Mucosa of rectum (tissue), 2 donors: Measurements from ENCODE around the gene VARS2.

ENCODE experiments used
- H3K27ac ChIP-seq, 2 donors: one replicate each; pipeline ENCODE4 v1.7.0; 2013; ENCODE audit warnings: inconsistent platforms in 2 of 2, low read depth in 2 of 2, low read length in 2 of 2
- H3K27me3 ChIP-seq, 2 donors: one replicate each; pipeline ENCODE4 v1.7.0; 2013; ENCODE audit warnings: low read length in 2 of 2; ENCODE audit not compliant: control insufficient read depth in 2 of 2, insufficient read depth in 2 of 2
- H3K36me3 ChIP-seq, 2 donors: one replicate each; pipeline ENCODE4 v1.7.0; 2013; ENCODE audit warnings: low read length in 2 of 2; ENCODE audit not compliant: control insufficient read depth in 2 of 2, insufficient read depth in 2 of 2
- H3K4me1 ChIP-seq, 2 donors: one replicate each; pipeline ENCODE4 v1.7.0; 2013; ENCODE audit warnings: low read length in 2 of 2, mild to moderate bottlenecking in 1 of 2; ENCODE audit not compliant: control insufficient read depth in 2 of 2, insufficient read depth in 2 of 2
- H3K4me3 ChIP-seq, 2 donors: one replicate each; pipeline ENCODE4 v1.7.0; 2013; ENCODE audit warnings: low read length in 2 of 2
- H3K9ac ChIP-seq, 2 donors: one replicate each; pipeline ENCODE4 v1.7.0; 2013; ENCODE audit warnings: low read length in 2 of 2, low read depth in 1 of 2, mild to moderate bottlenecking in 1 of 2
- H3K9me3 ChIP-seq, 2 donors: one replicate each; pipeline ENCODE4 v1.7.0; 2013; ENCODE audit warnings: low read length in 2 of 2; ENCODE audit not compliant: control insufficient read depth in 2 of 2
- donor health status: healthy.
- donor health status: Normal muscosa, but diverticular disease.

The VARS2 gene

DNA sequence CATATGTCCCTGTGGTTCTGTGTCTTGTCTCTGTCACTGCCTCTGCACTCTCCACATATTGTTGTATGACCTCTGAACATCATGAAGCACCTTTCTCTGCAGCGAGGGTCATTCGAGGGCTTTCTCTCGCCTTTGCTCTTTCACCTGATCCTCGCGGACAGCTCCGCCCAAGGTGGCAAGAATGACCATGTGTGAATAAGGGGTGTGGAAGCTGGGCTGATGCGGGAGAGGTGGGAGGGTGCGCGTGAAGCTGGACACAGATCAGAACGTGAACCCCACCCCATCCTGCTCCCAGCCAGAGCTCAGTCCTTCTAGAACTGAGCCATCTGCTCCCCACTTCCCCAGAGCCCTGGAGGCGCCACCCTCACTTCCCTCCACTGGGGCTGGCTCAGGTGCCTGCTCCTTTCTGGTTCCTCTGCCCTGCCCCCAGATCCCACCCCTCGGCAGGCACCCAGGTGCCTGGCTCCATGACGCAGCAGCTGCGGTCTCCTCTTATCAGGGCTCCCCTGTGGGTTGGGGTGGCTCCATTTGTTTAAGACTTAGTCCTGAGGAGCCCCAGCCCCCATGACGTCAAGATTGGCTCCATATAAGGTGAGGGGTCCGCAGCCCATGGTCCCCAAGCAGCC is 26.4 kb downstream of the VARS2 start, which contains the start of gene MUCL3:
Gene MUCL3, plus strand, starts transcription at position 613 of the 626 bp plus-strand sequence. CDS start 27 bp downstream, outside the sequence.
- Histone ChIP-seq H3K9me3 (no peaks in the 10 kb centered on the region), H3K27me3 (peaks cover 7 to 13% of the 10 kb centered on the region in 2 donors), H3K27ac (no peak within 1 kb of the TSS), H3K36me3 (no peaks in the 10 kb centered on the region), H3K4me3 (no peak within 1 kb of the TSS), H3K4me1 (peaks cover 3 to 6% of the 10 kb centered on the region in 2 donors), H3K9ac (no peak within 1 kb of the TSS)

DNA sequence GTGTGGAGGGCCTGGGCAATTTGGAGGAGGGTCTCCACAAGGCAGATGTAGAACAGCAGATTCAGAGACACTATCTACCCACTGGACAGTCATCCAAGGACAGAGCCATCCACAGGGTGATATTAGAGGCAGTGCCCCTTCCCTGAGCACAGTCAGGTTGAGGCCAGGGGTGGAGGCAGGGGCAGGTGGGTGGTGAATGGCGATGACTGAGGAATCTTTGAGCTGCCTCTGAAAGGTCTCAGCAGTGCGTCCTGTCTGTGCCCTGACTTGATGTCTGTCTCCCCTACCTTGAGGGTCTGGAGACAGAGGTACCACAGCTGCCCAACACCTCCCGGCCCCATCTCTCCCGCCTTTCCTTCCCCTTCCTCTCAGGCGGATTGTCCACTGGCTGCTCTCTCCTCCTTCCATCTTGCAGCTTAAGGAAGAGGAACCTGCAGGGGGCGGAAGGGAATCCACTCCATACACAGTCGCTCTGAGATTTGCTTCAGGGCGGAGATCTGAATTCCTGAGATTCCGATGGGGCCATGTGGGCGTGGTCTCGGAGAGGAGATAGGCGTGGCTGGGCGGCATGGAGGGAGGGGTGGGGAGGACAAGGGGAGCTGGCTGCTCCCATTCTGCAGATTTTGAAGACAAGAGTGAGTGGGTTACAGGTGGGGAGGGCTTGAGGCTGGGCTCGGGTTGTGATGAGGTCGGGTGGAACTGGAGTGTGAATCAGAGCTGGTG is 28.5 kb downstream of the VARS2 start:
- Histone ChIP-seq H3K27me3 (peaks cover 7 to 13% of the 10 kb centered on the region in 2 donors), H3K27ac (no peak overlapping the region), H3K36me3 (no peaks in the 10 kb centered on the region), H3K9ac (no peak overlapping the region), H3K4me1 (peaks cover 3 to 6% of the 10 kb centered on the region in 2 donors), H3K9me3 (no peaks in the 10 kb centered on the region), H3K4me3 (no peak overlapping the region)

DNA sequence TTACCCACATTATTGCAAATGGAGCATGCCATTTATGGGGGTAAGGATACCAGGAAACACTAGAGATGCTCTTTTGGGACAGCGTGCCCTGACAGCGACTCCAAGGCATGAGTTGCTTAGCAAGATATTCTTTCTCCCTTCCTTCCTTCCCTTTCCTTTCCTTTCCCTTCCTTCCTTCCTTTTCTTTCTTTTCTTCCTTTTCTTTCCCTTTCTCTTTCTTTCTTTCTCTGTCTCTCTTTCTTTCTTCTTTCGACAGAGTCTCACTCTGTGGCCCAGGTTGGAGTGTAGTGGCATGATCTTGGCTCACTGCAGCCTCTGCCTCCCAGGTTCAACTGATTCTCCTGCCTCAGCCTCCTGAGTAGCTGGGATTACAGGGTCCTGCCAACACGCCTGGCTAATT is 30.0 kb downstream of the VARS2 start:
- Histone ChIP-seq H3K27me3 (peaks cover 7 to 16% of the 10 kb centered on the region in 2 donors), H3K4me1 (peaks cover 3 to 6% of the 10 kb centered on the region in 2 donors), H3K9ac (no peak overlapping the region), H3K27ac (no peak overlapping the region), H3K9me3 (no peaks in the 10 kb centered on the region), H3K36me3 (no peaks in the 10 kb centered on the region), H3K4me3 (no peak overlapping the region)

DNA sequence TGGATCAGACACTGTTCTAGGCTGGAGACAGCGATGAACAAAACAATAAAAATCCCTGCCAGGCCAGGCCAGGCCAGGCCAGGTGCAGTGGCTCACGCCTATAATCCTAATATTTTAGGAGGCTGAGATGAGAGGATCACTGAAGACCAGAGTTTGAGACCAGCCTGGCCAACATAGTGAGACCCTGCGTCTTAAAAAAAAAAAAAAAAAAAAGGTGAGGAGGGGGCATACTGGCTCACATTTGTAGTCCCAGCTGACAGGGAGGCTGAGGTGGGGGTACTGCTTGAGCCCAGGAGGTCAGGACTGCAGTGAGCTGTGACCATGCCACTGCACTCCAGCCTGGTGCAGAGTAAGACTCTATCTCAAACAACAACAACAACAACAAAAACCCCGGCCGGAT is 31.2 kb downstream of the VARS2 start:
- H3K4me1 ChIP-seq, result peaks cover under 1 to 3% of the 10 kb centered on the region in 2 donors
- peaks cover 7 to 13% of the 10 kb centered on the region in 2 donors for H3K27me3 ChIP-seq
- no peak overlapping the region for H3K9ac ChIP-seq

DNA sequence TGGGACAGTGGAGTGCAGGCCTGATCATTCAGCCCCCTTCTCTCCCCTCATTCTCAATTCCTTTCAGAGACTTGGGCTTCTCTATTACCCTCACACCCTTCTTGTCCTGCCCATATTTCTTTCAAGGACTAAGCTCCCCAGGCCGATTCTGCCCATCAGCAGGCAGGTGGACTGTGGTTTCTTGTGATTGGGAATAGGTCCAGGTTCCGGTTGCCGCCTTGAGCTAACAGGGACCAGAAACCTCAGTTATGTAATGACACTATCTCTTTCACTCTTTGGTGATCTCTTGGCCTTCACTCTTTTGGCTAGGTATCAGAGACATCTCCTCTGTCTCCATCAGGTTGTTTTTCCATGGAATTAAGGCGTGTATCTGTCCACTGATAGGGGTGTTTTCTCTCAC is 33.2 kb downstream of the VARS2 start:
- Histone ChIP-seq H3K9me3 (no peaks in the 10 kb centered on the region), H3K4me1 (no peaks in the 10 kb centered on the region), H3K36me3 (no peaks in the 10 kb centered on the region), H3K27ac (no peak overlapping the region), H3K27me3 (peaks cover 10 to 14% of the 10 kb centered on the region in 2 donors), H3K4me3 (no peak overlapping the region), H3K9ac (no peak overlapping the region)

More for the DNA sequence above, 31.2 kb downstream of the VARS2 start:
- Histone ChIP-seq H3K9me3 (no peaks in the 10 kb centered on the region), H3K4me3 (no peak overlapping the region), H3K36me3 (no peaks in the 10 kb centered on the region), H3K27ac (no peak overlapping the region)

DNA sequence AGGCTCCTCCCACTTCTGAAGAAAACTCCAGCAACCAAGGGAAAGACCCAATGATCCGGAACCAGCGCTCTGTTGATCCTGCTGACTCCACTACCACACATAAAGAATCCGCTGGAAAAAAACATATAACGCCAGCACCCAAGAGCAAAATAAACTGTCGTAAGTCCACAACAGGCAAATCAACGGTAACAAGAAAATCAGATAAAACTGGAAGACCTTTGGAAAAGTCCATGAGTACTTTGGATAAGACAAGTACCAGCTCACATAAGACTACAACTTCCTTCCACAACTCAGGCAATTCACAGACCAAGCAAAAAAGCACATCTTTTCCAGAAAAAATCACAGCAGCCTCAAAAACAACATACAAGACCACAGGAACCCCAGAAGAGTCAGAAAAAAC is 34.8 kb downstream of the VARS2 start:
- no peak overlapping the region for H3K9ac ChIP-seq
- H3K27me3 ChIP-seq, result peaks cover 10% of the 10 kb centered on the region in 2 donors
- no peak overlapping the region for H3K27ac ChIP-seq
- H3K4me3 ChIP-seq, result no peak overlapping the region
- no peaks in the 10 kb centered on the region for H3K36me3 ChIP-seq
- H3K9me3 ChIP-seq, result no peaks in the 10 kb centered on the region
- H3K4me1 ChIP-seq, result no peaks in the 10 kb centered on the region

DNA sequence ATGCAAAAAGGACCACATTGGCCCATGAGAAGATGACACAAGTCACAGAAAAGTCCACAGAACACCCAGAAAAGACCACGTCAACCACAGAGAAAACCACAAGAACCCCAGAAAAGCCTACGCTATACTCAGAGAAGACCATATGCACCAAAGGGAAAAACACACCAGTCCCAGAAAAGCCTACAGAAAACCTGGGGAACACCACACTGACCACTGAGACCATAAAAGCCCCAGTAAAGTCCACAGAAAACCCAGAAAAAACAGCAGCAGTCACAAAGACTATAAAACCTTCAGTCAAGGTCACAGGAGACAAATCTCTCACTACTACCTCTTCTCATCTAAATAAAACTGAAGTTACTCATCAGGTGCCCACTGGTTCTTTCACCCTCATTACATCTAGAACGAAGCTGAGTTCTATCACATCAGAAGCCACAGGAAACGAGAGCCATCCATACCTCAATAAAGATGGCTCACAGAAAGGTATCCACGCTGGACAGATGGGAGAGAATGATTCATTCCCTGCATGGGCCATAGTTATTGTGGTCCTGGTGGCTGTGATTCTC is 38.0 kb downstream of the VARS2 start:
- Histone ChIP-seq H3K4me1 (peaks cover 3 to 6% of the 10 kb centered on the region in 2 donors), H3K9me3 (no peaks in the 10 kb centered on the region), H3K4me3 (no peak overlapping the region), H3K27ac (no peak overlapping the region), H3K27me3 (peaks cover 25 to 32% of the 10 kb centered on the region in 2 donors), H3K36me3 (no peaks in the 10 kb centered on the region), H3K9ac (no peak overlapping the region)

DNA sequence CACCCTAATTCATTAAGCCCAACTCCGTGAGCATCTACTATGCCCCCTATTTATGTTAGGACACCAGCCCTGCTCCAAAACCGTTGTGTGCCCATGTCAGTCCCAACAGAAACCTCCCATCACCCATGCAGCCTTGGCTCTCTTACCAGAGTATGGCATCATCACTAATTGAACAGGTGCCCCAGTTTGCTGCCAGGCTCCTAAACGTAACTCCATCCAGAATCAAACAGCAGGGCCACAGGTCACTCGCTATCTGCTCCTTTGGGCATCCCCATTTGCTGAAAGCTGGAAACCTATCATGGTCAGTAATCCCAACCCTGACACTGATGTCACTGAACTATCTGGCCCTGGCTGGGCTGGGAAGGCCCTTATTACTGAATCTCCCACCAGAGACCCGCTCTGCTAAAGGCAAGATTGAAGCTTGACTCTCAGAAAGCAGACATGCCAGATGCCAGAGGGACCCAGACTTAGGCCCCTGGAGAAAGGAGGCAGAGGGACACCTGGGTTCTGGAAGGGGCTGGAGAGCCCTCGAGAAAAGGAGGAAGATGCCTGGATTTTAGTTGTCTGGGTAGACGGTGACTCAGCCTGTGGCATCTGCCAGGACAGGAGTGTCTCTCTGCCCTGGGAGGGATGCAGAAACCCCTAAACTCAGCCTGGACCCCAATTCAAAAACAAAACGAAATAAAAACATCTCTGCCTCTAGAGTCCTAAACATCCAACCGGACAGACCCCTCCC is 40.8 kb downstream of the VARS2 start:
- Histone ChIP-seq H3K4me3 (peak overlapping the region; percentile 34 to 65), H3K9ac (peak overlapping the region in 1 of 2 donors; percentile 60)

DNA sequence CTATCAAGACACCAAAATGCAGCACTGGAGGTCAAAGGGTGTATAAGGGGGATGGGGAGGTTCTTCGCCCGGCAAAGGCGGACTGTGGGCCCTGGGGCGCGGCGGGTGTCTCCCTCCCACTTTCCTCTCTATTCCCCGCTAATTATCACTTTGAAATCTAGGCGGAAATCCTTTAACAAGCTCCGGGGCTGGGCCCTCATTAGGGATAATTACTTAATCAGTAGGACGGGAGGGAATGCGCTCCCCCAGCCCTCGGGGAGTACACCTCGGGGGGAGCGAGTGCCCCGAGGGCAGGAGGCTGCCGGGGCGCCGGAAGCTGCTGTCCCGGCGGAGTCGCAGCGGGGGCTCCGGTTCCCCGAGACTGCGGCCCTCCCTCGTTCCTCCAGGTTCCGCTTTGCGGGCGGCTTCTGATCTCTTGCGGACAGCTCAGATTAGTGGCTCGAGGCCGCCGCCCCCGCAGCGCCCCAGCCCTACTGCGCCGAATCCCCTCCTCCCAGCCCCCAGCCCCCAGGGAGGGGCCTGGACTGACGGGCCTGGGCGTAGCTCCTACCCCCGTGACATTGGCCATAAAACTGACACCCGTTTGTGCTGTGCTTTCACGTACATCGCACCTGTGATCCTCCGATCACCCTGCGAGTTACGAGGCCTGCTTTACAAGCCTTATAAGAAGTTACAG is 41.5 kb downstream of the VARS2 start:
- Histone ChIP-seq H3K4me1 (peaks cover 3 to 6% of the 10 kb centered on the region in 2 donors), H3K9ac (peak overlapping the region; percentile 32 to 60), H3K27me3 (peaks cover 28 to 40% of the 10 kb centered on the region in 2 donors), H3K27ac (no peak overlapping the region), H3K36me3 (no peaks in the 10 kb centered on the region), H3K9me3 (no peaks in the 10 kb centered on the region), H3K4me3 (peak overlapping the region; percentile 34 to 65)

More for the DNA sequence above, 40.8 kb downstream of the VARS2 start:
- Histone ChIP-seq H3K9me3 (no peaks in the 10 kb centered on the region), H3K36me3 (no peaks in the 10 kb centered on the region), H3K27me3 (peaks cover 28 to 40% of the 10 kb centered on the region in 2 donors), H3K27ac (no peak overlapping the region), H3K4me1 (peaks cover 3 to 6% of the 10 kb centered on the region in 2 donors)
